Measurements from ENCODE around the gene GOLGA8B.
"Not testable (repeated sequence)": the region's sequence is repeated elsewhere in the genome, so short reads cannot be mapped to it uniquely, and the experiment has no call there.

GRCh38 chr15:34555162-34555561, 28.3 kb downstream of the GOLGA8B start:
- TF ChIP-seq POLR2A, CTCF (IDR thresholded peaks at IDR 0.05): not testable (repeated sequence)

Data from adrenal gland (tissue), 5 donors.